Tibial nerve (tissue), 4 donors: Measurements from ENCODE around the gene KIAA0753.

Source experiments
- CTCF ChIP-seq, 5 experiments: fragments of 200-600 bp in 3 of 5; fragments of 450-650 bp in 2 of 5; sonication (generic) in 3 of 5; IDR thresholded peaks; one replicate each; pipeline ENCODE4 v1.5.1; 2016 to 2019; ENCODE audit warnings: antibody characterized with exemption in 5 of 5, mild to moderate bottlenecking in 3 of 5, moderate library complexity in 2 of 5
- EP300 ChIP-seq, 2 donors: sonication (generic); formaldehyde crosslinking; IDR thresholded peaks; one replicate each; pipeline ENCODE4 v1.6.1; 2017; ENCODE audit warnings: antibody characterized with exemption in 2 of 2, mild to moderate bottlenecking in 1 of 2
- POLR2A ChIP-seq, 2 donors: fragments of 450-650 bp; IDR thresholded peaks; one replicate each; pipeline ENCODE4 v1.6.1; 2017; ENCODE audit warnings: antibody characterized with exemption in 2 of 2, mild to moderate bottlenecking in 2 of 2, moderate library complexity in 2 of 2

- TF ChIP-seq CTCF (IDR thresholded peaks at IDR 0.05) (no peak), POLR2A (IDR thresholded peaks at IDR 0.05) (no peak), EP300 (IDR thresholded peaks at IDR 0.05) (no peak)
Measured at GRCh38 chr17:6546069-6546718, 94.3 kb downstream of the KIAA0753 start.
